SK-MEL-5 (cell line): ENCODE results near the gene NPPA. TPM values are rescaled to one million over a fixed set of nuclear protein-coding genes. Genes with fewer than 3 reads are reported as not detected.
A peak's percentile ranks its signal among the peaks of the same experiment; 100 is the strongest.
"Not testable (repeated sequence)": the region's sequence is repeated elsewhere in the genome, so short reads cannot be mapped to it uniquely, and the experiment has no call there.

ENCODE experiments used
- DNase-seq: peaks from one replicate; pipeline ENCODE4 v3.0.0-alpha.2; 2016; ENCODE audit warnings: low read depth, low spot score
- in situ Hi-C: cut with HindIII; loops from 2 replicates; pipeline ENCODE4 v1.10.0; 2016; ENCODE audit warnings: low sequenced_read_pairs, high pct_unique_total_duplicates, low pct_unique_long_range_greater_than_20kb
- polyA plus RNA-seq, 2 experiments: library from polyadenylated mRNA; depleted of rRNA; stranded (reverse); fragments of >200 nt; gene quantifications; 2 replicates each; pipeline ENCODE4 v1.2.3, GENCODE V29; 2015
- total RNA-seq: library from RNA; depleted of rRNA; stranded (reverse); fragments of >200 nt; shearing (Covaris generic); gene quantifications from 2 replicates; pipeline ENCODE4 v1.2.3, GENCODE V29; 2014; rRNA removed

The NPPA gene
- total RNA-seq, result not detected in 2 replicates
- not detected in 2 replicates for polyA plus RNA-seq (2015; cell fraction: cytosol; rRNA removed)
- not detected in 2 replicates for polyA plus RNA-seq (2015; cell fraction: nucleus; rRNA removed)

- no peak for DNase-seq
- in situ Hi-C loops, result no loop called here
Observed at GRCh38 chr1:11847667-11848372, at the start of gene NPPA. NPPA (minus strand) TSS chr1:11847783; CDS start chr1:11847684, 99 bp downstream.

GRCh38 chr1:11894501-11894900 lies 46.9 kb upstream of the NPPA start:
- DNase-seq, in situ Hi-C loops: not testable (repeated sequence)

GRCh38 chr1:11893907-11894251 lies 46.3 kb upstream of the NPPA start:
- in situ Hi-C loops, result no loop called here
- peak; percentile 57 for DNase-seq

GRCh38 chr1:11891433-11892186 lies 44.0 kb upstream of the NPPA start:
- in situ Hi-C loops, result no loop called here
- DNase-seq, result no peak

GRCh38 chr1:11888877-11889208 lies 41.3 kb upstream of the NPPA start:
- DNase-seq, result no peak
- in situ Hi-C loops, result no loop called here

GRCh38 chr1:11888206-11888876 lies 40.8 kb upstream of the NPPA start:
- in situ Hi-C loops, result no loop called here

GRCh38 chr1:11887666-11888007 lies 40.1 kb upstream of the NPPA start:
- in situ Hi-C loops, result no loop called here
- no peak for DNase-seq

More at GRCh38 chr1:11888206-11888876, 40.8 kb upstream of the NPPA start:
- no peak for DNase-seq

- in situ Hi-C loops, result no loop called here
Observed at GRCh38 chr1:11886986-11887665, 39.5 kb upstream of the NPPA start.

GRCh38 chr1:11885916-11886315 lies 38.3 kb upstream of the NPPA start:
- in situ Hi-C loops, result no loop called here
- no peak for DNase-seq

More at GRCh38 chr1:11886986-11887665, 39.5 kb upstream of the NPPA start:
- DNase-seq, result no peak

- DNase-seq, result no peak
- in situ Hi-C loops, result no loop called here
Observed at GRCh38 chr1:11882814-11883538, 35.4 kb upstream of the NPPA start.

GRCh38 chr1:11881749-11882441 lies 34.3 kb upstream of the NPPA start:
- in situ Hi-C loops, result no loop called here
- no peak for DNase-seq

- in situ Hi-C loops, result no loop called here
Observed at GRCh38 chr1:11880911-11881748, 33.5 kb upstream of the NPPA start.

GRCh38 chr1:11880181-11880575 lies 32.6 kb upstream of the NPPA start:
- in situ Hi-C loops, result no loop called here
- no peak for DNase-seq

More at GRCh38 chr1:11880911-11881748, 33.5 kb upstream of the NPPA start:
- peak; percentile 9 for DNase-seq

- DNase-seq, result no peak
- in situ Hi-C loops, result no loop called here
Observed at GRCh38 chr1:11879311-11880180, 32.0 kb upstream of the NPPA start.

- DNase-seq, result no peak
- in situ Hi-C loops, result no loop called here
Observed at GRCh38 chr1:11878891-11879190, 31.3 kb upstream of the NPPA start.
